ENCODE results near the gene TRAPPC14. TPM values are rescaled to one million over a fixed set of nuclear protein-coding genes. Genes with fewer than 3 reads are reported as not detected.
A peak's percentile ranks its signal among the peaks of the same experiment; 100 is the strongest.

TRAPPC14 gene
- polyA plus RNA-seq, 1 donor, result 23.8 TPM

DNA sequence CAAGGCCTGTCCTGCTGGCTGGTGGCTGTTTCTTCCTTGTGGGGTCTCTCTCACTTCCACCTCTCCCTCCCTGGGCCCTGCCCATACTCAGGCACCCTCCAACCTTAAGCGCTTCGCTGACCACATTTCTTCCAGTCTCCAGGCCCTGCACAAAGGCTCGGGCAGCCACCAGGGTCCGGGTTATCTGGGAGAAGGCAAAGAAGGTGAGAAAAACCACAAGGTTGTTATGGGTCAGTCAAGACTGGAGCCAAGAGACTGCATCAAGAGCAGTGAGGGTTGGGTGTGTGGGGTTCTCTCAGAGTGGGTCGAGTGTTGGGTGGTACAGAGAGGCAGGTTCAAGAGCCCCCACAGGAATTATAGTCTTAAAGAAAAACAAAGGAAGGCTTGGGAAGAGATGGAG is 16.1 kb upstream of the TRAPPC14 start:
- Histone ChIP-seq H3K4me1 (ENCODE audit: control insufficient read depth, insufficient read depth, low read length) (peaks cover 14% of the 10 kb centered on the region), H3K27me3 (ENCODE audit: control insufficient read depth, insufficient read depth, low read length) (peaks cover 39% of the 10 kb centered on the region), H3K9me3 (ENCODE audit: control insufficient read depth, low read depth, low read length) (peaks cover 12% of the 10 kb centered on the region), H3K4me3 (ENCODE audit: low read length) (no peak overlapping the region), H3K36me3 (ENCODE audit: control insufficient read depth, insufficient read depth, low read length) (no peaks in the 10 kb centered on the region), H3K27ac (ENCODE audit: low read length) (no peak overlapping the region)
- DNase-seq, result no peak
- no CpG with 5 or more reads among the region's 5 CpGs for WGBS (ENCODE audit: insufficient coverage, low lambda C conversion rate)

DNA sequence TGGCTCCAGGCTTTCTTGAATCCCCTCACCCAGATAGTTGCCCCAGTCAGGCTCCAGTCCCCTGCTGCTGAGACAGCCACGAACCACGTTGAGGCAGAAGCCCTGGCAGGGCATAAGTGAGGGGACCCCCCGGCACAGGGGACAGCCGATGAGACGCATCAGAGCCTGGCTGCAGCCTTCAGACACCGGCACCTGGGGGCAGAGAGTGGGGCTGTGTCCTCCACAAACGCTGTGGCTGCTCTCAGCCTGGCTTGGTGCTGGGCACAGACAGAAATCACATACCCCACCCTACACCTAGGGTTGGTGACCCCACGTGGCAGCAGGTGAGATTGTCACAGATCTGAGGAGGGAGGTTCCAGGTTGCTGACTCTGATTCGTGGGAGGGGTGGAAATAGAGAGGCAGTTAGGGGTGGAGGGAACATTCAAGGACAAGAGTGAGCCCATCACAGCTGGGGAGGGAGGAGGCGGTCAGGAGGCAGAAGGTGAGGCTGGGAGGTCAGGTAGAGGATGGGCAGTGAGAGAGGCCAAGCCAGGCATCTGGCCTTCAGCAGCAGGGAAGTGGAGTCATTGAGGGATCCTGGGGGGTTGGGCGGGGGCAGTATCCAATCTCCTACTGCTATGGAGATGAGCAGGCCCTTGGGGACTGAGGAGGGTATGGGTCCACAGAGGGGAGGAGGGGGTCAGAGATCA is 15.4 kb upstream of the TRAPPC14 start:
- H3K27me3 ChIP-seq (ENCODE audit: control insufficient read depth, insufficient read depth, low read length), result peaks cover 36% of the 10 kb centered on the region
- H3K9me3 ChIP-seq (ENCODE audit: control insufficient read depth, low read depth, low read length), result peaks cover 12% of the 10 kb centered on the region
- no peak overlapping the region for H3K27ac ChIP-seq (ENCODE audit: low read length)
- 100% methylated on average over 1 of the region's 11 CpGs for WGBS (ENCODE audit: insufficient coverage, low lambda C conversion rate)
- DNase-seq, result no peak
- no peak overlapping the region for H3K4me3 ChIP-seq (ENCODE audit: low read length)
- no peaks in the 10 kb centered on the region for H3K36me3 ChIP-seq (ENCODE audit: control insufficient read depth, insufficient read depth, low read length)
- peaks cover 14% of the 10 kb centered on the region for H3K4me1 ChIP-seq (ENCODE audit: control insufficient read depth, insufficient read depth, low read length)

DNA sequence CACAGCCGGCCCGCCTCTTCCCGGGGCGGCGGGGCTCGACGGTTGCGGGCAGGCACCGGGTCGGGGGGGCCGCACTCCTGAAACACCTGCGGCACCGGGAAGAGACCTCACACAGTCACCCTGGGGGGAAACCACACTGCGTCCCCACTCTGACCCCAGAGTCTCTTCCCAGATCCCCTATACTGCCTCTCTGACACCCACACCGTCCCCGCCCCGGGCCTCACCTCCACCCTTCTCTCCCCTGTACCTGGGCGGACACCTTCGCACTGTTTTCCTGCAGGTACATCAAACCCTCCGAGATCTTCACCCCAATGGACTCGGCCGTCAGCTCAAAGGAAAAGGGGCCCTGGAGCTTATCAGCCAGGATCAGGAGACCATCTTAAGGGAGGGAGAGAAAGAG is 13.3 kb upstream of the TRAPPC14 start:
- no peaks in the 10 kb centered on the region for H3K36me3 ChIP-seq (ENCODE audit: control insufficient read depth, insufficient read depth, low read length)
- DNase-seq, result no peak
- no CpG with 5 or more reads among the region's 22 CpGs for WGBS (ENCODE audit: insufficient coverage, low lambda C conversion rate)
- H3K27me3 ChIP-seq (ENCODE audit: control insufficient read depth, insufficient read depth, low read length), result peaks cover 27% of the 10 kb centered on the region
- H3K4me3 ChIP-seq (ENCODE audit: low read length), result no peak overlapping the region
- H3K9me3 ChIP-seq (ENCODE audit: control insufficient read depth, low read depth, low read length), result peaks cover 3% of the 10 kb centered on the region
- H3K4me1 ChIP-seq (ENCODE audit: control insufficient read depth, insufficient read depth, low read length), result peaks cover 28% of the 10 kb centered on the region
- H3K27ac ChIP-seq (ENCODE audit: low read length), result no peak overlapping the region

DNA sequence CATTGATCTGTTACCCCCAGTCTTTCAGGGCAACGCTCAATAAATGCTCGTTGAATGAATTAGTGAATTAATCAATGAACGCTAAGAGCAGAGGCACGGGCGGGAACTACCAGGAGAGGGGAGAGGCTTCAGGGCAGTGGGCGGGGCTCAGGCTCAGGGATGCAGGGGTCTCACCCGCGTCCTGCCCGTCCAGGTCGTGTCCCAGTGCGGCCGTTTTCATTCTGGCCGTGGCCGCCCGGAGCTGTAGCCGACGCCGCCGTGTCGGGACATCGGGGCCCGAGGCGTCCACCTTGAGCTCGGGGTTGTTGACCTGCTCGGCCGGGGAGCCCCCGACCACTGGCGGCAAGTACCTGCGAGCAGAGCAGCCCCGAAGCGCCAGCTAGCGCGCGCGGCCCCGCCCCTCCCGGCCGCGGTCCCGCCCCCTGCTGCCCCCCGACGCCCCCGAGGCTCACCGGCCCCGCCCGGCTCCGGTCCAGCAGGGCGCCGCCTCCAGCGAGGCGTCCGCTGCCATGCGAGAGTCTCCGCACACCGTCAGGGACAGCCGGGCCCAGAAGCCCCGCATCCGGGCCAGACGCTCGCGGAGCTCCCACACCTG is 12.7 kb upstream of the TRAPPC14 start:
- peaks cover 32% of the 10 kb centered on the region for H3K4me1 ChIP-seq (ENCODE audit: control insufficient read depth, insufficient read depth, low read length)
- H3K27ac ChIP-seq (ENCODE audit: low read length), result no peak overlapping the region
- no peak for DNase-seq
- H3K4me3 ChIP-seq (ENCODE audit: low read length), result no peak overlapping the region
- H3K9me3 ChIP-seq (ENCODE audit: control insufficient read depth, low read depth, low read length), result peaks cover 3% of the 10 kb centered on the region
- no peaks in the 10 kb centered on the region for H3K36me3 ChIP-seq (ENCODE audit: control insufficient read depth, insufficient read depth, low read length)
- H3K27me3 ChIP-seq (ENCODE audit: control insufficient read depth, insufficient read depth, low read length), result peaks cover 32% of the 10 kb centered on the region
- WGBS (ENCODE audit: insufficient coverage, low lambda C conversion rate), result no CpG with 5 or more reads among the region's 61 CpGs

GRCh38 chr7:100170101-100170897 is 11.8 kb upstream of the TRAPPC14 start:
- 89% methylated on average over 3 of the region's 11 CpGs for WGBS (ENCODE audit: insufficient coverage, low lambda C conversion rate)
- no peak overlapping the region for H3K4me3 ChIP-seq (ENCODE audit: low read length)
- DNase-seq, result no peak
- peaks cover 32% of the 10 kb centered on the region for H3K4me1 ChIP-seq (ENCODE audit: control insufficient read depth, insufficient read depth, low read length)
- H3K27ac ChIP-seq (ENCODE audit: low read length), result no peak overlapping the region
- H3K9me3 ChIP-seq (ENCODE audit: control insufficient read depth, low read depth, low read length), result peaks cover 3% of the 10 kb centered on the region
- no peaks in the 10 kb centered on the region for H3K36me3 ChIP-seq (ENCODE audit: control insufficient read depth, insufficient read depth, low read length)
- peaks cover 33% of the 10 kb centered on the region for H3K27me3 ChIP-seq (ENCODE audit: control insufficient read depth, insufficient read depth, low read length)

- peaks cover 32% of the 10 kb centered on the region for H3K4me1 ChIP-seq (ENCODE audit: control insufficient read depth, insufficient read depth, low read length)
- H3K9me3 ChIP-seq (ENCODE audit: control insufficient read depth, low read depth, low read length), result peaks cover 3% of the 10 kb centered on the region
- no peaks in the 10 kb centered on the region for H3K36me3 ChIP-seq (ENCODE audit: control insufficient read depth, insufficient read depth, low read length)
- H3K4me3 ChIP-seq (ENCODE audit: low read length), result no peak overlapping the region
- no peak overlapping the region for H3K27ac ChIP-seq (ENCODE audit: low read length)
- H3K27me3 ChIP-seq (ENCODE audit: control insufficient read depth, insufficient read depth, low read length), result peaks cover 33% of the 10 kb centered on the region
- WGBS (ENCODE audit: insufficient coverage, low lambda C conversion rate), result 83% methylated on average over 1 of the region's 11 CpGs
- DNase-seq, result no peak
These were observed 10.8 kb upstream of the TRAPPC14 start for GRCh38 chr7:100169147-100169850.

GRCh38 chr7:100167912-100168323 is 9.4 kb upstream of the TRAPPC14 start:
- Histone ChIP-seq H3K9me3 (ENCODE audit: control insufficient read depth, low read depth, low read length) (peaks cover 3% of the 10 kb centered on the region), H3K4me3 (ENCODE audit: low read length) (peak overlapping the region; percentile 35), H3K36me3 (ENCODE audit: control insufficient read depth, insufficient read depth, low read length) (no peaks in the 10 kb centered on the region), H3K27ac (ENCODE audit: low read length) (peak overlapping the region; percentile 27), H3K27me3 (ENCODE audit: control insufficient read depth, insufficient read depth, low read length) (peaks cover 33% of the 10 kb centered on the region), H3K4me1 (ENCODE audit: control insufficient read depth, insufficient read depth, low read length) (peaks cover 36% of the 10 kb centered on the region)
- peak in 1 of 2 donors; percentile 69 for DNase-seq
- WGBS (ENCODE audit: insufficient coverage, low lambda C conversion rate), result no CpG with 5 or more reads among the region's 11 CpGs

DNA sequence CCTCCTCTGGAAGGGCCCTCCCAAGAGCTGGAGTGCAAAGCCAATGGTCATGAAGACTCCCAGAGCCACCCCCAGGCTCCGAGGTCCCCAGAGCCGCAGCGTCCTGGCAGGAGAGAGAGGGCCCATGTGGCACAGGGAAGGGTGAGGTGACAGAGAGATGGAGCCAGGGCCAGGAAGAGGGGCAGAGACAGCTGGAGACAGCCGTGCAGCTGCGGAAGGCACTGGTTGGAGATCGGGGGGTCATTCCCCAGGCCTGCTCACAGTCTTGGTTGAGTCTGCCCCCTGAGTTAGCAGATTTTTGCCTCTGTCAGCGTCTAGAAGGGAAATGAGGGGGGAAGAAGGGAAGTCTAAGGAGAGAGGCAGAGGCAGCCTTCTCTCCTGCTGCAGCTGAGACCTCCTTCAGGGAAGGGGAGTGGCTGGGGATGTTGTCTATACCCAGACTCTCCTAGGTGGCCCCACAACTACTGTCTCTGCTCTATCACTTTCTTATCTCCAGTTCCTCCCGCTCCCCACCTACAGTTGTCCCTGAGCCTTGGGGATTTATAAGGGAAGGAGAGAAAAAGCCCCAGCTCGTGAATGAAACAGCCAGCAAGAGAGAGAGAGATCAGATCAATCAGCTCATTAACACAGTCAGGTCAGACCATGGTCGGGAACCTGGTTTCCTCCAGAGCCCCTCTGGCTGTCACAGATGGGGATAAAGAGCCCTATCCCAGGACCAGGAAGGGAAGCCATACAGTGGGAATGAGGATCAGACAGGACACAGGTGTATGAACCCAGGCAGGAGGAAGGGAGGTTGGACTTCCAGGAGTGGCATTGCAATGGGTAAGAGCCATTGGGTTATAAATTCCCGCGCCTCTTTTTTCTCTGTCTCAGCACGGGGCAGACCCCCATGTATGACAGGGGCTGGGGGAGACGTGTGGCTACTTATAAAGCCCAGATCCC is 8.7 kb upstream of the TRAPPC14 start:
- peaks cover 32% of the 10 kb centered on the region for H3K27me3 ChIP-seq (ENCODE audit: control insufficient read depth, insufficient read depth, low read length)
- H3K27ac ChIP-seq (ENCODE audit: low read length), result no peak overlapping the region
- DNase-seq, result peak in 1 of 2 donors; percentile 30
- peaks cover 3% of the 10 kb centered on the region for H3K9me3 ChIP-seq (ENCODE audit: control insufficient read depth, low read depth, low read length)
- no CpG with 5 or more reads among the region's 14 CpGs for WGBS (ENCODE audit: insufficient coverage, low lambda C conversion rate)
- no peak overlapping the region for H3K4me3 ChIP-seq (ENCODE audit: low read length)
- no peaks in the 10 kb centered on the region for H3K36me3 ChIP-seq (ENCODE audit: control insufficient read depth, insufficient read depth, low read length)
- peaks cover 41% of the 10 kb centered on the region for H3K4me1 ChIP-seq (ENCODE audit: control insufficient read depth, insufficient read depth, low read length)

GRCh38 chr7:100166317-100166940 is 7.9 kb upstream of the TRAPPC14 start:
- no peak overlapping the region for H3K4me3 ChIP-seq (ENCODE audit: low read length)
- WGBS (ENCODE audit: insufficient coverage, low lambda C conversion rate), result no CpG with 5 or more reads among the region's 16 CpGs
- no peak for DNase-seq
- H3K36me3 ChIP-seq (ENCODE audit: control insufficient read depth, insufficient read depth, low read length), result no peaks in the 10 kb centered on the region
- no peak overlapping the region for H3K27ac ChIP-seq (ENCODE audit: low read length)
- peaks cover 25% of the 10 kb centered on the region for H3K27me3 ChIP-seq (ENCODE audit: control insufficient read depth, insufficient read depth, low read length)
- H3K9me3 ChIP-seq (ENCODE audit: control insufficient read depth, low read depth, low read length), result peaks cover 3% of the 10 kb centered on the region
- peaks cover 37% of the 10 kb centered on the region for H3K4me1 ChIP-seq (ENCODE audit: control insufficient read depth, insufficient read depth, low read length)

All from large intestine (tissue), 3 donors.